IMR-90 (cell line): ENCODE results near the gene HNRNPH3. TPM values are rescaled to one million over a fixed set of nuclear protein-coding genes. Genes with fewer than 3 reads are reported as not detected.

Experiments used
- ATAC-seq: fragments of 200-7000 bp; cut with Tn5 transposase; 2 replicates; pipeline ENCODE4 v1.9.1; 2020; ENCODE audit warnings: low read depth, mild to moderate bottlenecking, moderate library complexity
- BruUV-seq: library from RNA; stranded (reverse); fragments of 400-500 nt; replicated peaks from 2 replicates; lab custom pipeline; 2021; lab: Mats Ljungman, UMichigan
- CTCF ChIA-PET: fragments of 300-600 bp; formaldehyde crosslinking; extraction: SDS; loops from one replicate; lab custom pipeline; 2021; ENCODE audit warnings: antibody characterized with exemption; lab: Yijun Ruan, JAX
- POLR2A ChIA-PET: fragments of 300-600 bp; sonication (Branson Sonifier 250); formaldehyde crosslinking; loops from one replicate; lab custom pipeline; 2022; ENCODE audit warnings: antibody characterized with exemption; ENCODE audit not compliant: unreplicated experiment; lab: Charles Lee
- DNase-seq: peaks from one replicate; pipeline ENCODE4 v3.0.0; 2013
- H2AFZ ChIP-seq: replicated peaks from 2 replicates; pipeline ENCODE3; 2013; ENCODE audit warnings: low read length, mild to moderate bottlenecking; ENCODE audit not compliant: poor library complexity
- H2AK5ac ChIP-seq: 2 replicates; pipeline ENCODE4 v1.6.1; 2013; ENCODE audit warnings: low read depth, low read length, inconsistent platforms
- H2AK9ac ChIP-seq: replicated peaks from 2 replicates; pipeline ENCODE3; 2013; ENCODE audit warnings: mild to moderate bottlenecking, low read depth, low read length, moderate library complexity; ENCODE audit not compliant: poor library complexity
- H2BK120ac ChIP-seq: 2 replicates; pipeline ENCODE4 v1.6.1; 2013; ENCODE audit warnings: low read depth, low read length, inconsistent platforms
- H2BK15ac ChIP-seq: 3 replicates; pipeline ENCODE4 v1.6.1; 2013; ENCODE audit warnings: low read depth, low read length, inconsistent platforms
- H2BK20ac ChIP-seq: 2 replicates; pipeline ENCODE4 v1.6.1; 2013; ENCODE audit warnings: low read depth, mild to moderate bottlenecking, inconsistent platforms, low read length, moderate library complexity
- H2BK5ac ChIP-seq: 2 replicates; pipeline ENCODE4 v1.6.1; 2013; ENCODE audit warnings: mild to moderate bottlenecking, low read depth, low read length, inconsistent platforms; ENCODE audit not compliant: poor library complexity, severe bottlenecking
- H3K14ac ChIP-seq: replicated peaks from 2 replicates; pipeline ENCODE4 v1.6.1; 2013; ENCODE audit warnings: low read depth, low read length, inconsistent platforms
- H3K18ac ChIP-seq: 2 replicates; pipeline ENCODE4 v1.6.1; 2013; ENCODE audit warnings: low read depth, low read length, control low read depth
- H3K23ac ChIP-seq: 2 replicates; pipeline ENCODE4 v1.6.1; 2013; ENCODE audit warnings: low read depth, low read length, inconsistent platforms
- H3K27ac ChIP-seq: 2 replicates; pipeline ENCODE4 v1.5.1; 2013; ENCODE audit warnings: mild to moderate bottlenecking, control low read depth, low read length; ENCODE audit not compliant: insufficient read depth
- H3K27me3 ChIP-seq: 2 replicates; pipeline ENCODE4 v1.6.1; 2013; ENCODE audit warnings: low read length; ENCODE audit not compliant: control insufficient read depth, insufficient read depth
- H3K36me3 ChIP-seq: 2 replicates; pipeline ENCODE4 v1.6.1; 2013; ENCODE audit warnings: low read length, mixed read lengths; ENCODE audit not compliant: control insufficient read depth, insufficient read depth
- H3K4ac ChIP-seq: 2 replicates; pipeline ENCODE4 v1.6.1; 2013; ENCODE audit warnings: low read depth, low read length, inconsistent platforms
- H3K4me1 ChIP-seq: 2 replicates; pipeline ENCODE4 v1.6.1; 2013; ENCODE audit warnings: low read length, mixed read lengths; ENCODE audit not compliant: control insufficient read depth, insufficient read depth
- H3K4me2 ChIP-seq: 2 replicates; pipeline ENCODE4 v1.6.1; 2013; ENCODE audit warnings: low read depth, mild to moderate bottlenecking, control low read depth, low read length, moderate library complexity
- H3K4me3 ChIP-seq: 2 replicates; pipeline ENCODE4 v1.5.1; 2013; ENCODE audit warnings: low read depth, mild to moderate bottlenecking, control low read depth, low read length, moderate library complexity; ENCODE audit not compliant: insufficient read depth
- H3K56ac ChIP-seq: 2 replicates; pipeline ENCODE4 v1.6.1; 2013; ENCODE audit warnings: low read length, inconsistent platforms; ENCODE audit not compliant: insufficient read depth; ENCODE audit errors: extremely low read depth
- H3K79me1 ChIP-seq, 2 experiments: 2 replicates each; pipeline ENCODE4 v1.6.1; 2013; ENCODE audit warnings: low read length in 2 of 2, inconsistent platforms in 1 of 2, low read depth in 1 of 2
- H3K9ac ChIP-seq: 2 replicates; pipeline ENCODE4 v1.6.1; 2013; ENCODE audit warnings: low read depth, low read length, control low read depth
- H3K9me1 ChIP-seq: 2 replicates; pipeline ENCODE4 v1.6.1; 2013; ENCODE audit warnings: low read length, inconsistent platforms; ENCODE audit not compliant: insufficient read depth
- H3K9me3 ChIP-seq: 2 replicates; pipeline ENCODE4 v1.6.1; 2013; ENCODE audit warnings: low read length; ENCODE audit not compliant: control insufficient read depth, insufficient read depth
- H4K20me1 ChIP-seq: 2 replicates; pipeline ENCODE4 v1.6.1; 2013; ENCODE audit warnings: low read length, inconsistent platforms; ENCODE audit not compliant: insufficient read depth
- H4K5ac ChIP-seq: 2 replicates; pipeline ENCODE4 v1.6.1; 2013; ENCODE audit warnings: mild to moderate bottlenecking, low read depth, low read length, control low read depth
- H4K8ac ChIP-seq, 2 experiments: 2 replicates each; pipeline ENCODE4 v1.6.1; 2013; ENCODE audit warnings: low read depth in 2 of 2, low read length in 2 of 2, control low read depth in 1 of 2, inconsistent platforms in 1 of 2
- H4K91ac ChIP-seq: 2 replicates; pipeline ENCODE4 v1.6.1; 2013; ENCODE audit warnings: low read depth, low read length, inconsistent platforms; ENCODE audit not compliant: insufficient read depth
- RFX5 ChIP-seq: IDR thresholded peaks from 2 replicates; pipeline ENCODE4 v1.8.0; 2012; ENCODE audit warnings: low read depth, mild to moderate bottlenecking, low read length, moderate library complexity
- WGBS, 2 experiments: methylation state at CpG; one replicate each; pipeline versions ENCODE4 v1.1.5 to v1.1.7; 2013; ENCODE audit warnings: missing lambda C conversion rate in 2 of 2; ENCODE audit not compliant: insufficient read length in 1 of 2; ENCODE audit errors: extremely low coverage in 2 of 2; 5-methylcytosine and 5-hydroxymethylcytosine counted together
- dilution Hi-C: fragments of 300-500 bp; cut with HindIII; formaldehyde crosslinking; loops from one replicate; pipeline ENCODE4 v1.14.3; 2018; ENCODE audit warnings: low sequenced_read_pairs; ENCODE audit not compliant: unreplicated experiment
- in situ Hi-C: fragments of 300-500 bp; cut with MboI; formaldehyde crosslinking; loops from 3 replicates; pipeline ENCODE4 v1.14.3; 2019; ENCODE audit warnings: low sequenced_read_pairs, inconsistent platforms, mixed read lengths
- intact Hi-C: fragments of 100-400 bp; cut with micrococcal nuclease; formaldehyde crosslinking; loops from 2 replicates; pipeline ENCODE4 v1.10.0; 2022
- polyA plus RNA-seq, 3 experiments: library from polyadenylated mRNA; depleted of rRNA; stranded (reverse); fragments of >200 nt; gene quantifications; 2 replicates each; pipeline ENCODE4 v1.2.3, GENCODE V29; 2012; ENCODE audit warnings: low replicate concordance in 1 of 3
- total RNA-seq: library from RNA; depleted of rRNA; stranded (reverse); fragments of >200 nt; gene quantifications from 2 replicates; pipeline ENCODE4 v1.2.3, GENCODE V29; 2012
- TF ChIP-seq, protein P1 (sequence below): fragments of 150-350 bp; IDR thresholded peaks from 2 replicates; pipeline ENCODE4 v1.6.1; 2016; ENCODE audit warnings: low read depth, mild to moderate bottlenecking, low read length, moderate library complexity, borderline replicate concordance

HNRNPH3 gene
- total and polyA plus RNA-seq, 2 of the 4 experiments (the other 2 are of a cell fraction) = 10.6 to 142 TPM

DNA sequence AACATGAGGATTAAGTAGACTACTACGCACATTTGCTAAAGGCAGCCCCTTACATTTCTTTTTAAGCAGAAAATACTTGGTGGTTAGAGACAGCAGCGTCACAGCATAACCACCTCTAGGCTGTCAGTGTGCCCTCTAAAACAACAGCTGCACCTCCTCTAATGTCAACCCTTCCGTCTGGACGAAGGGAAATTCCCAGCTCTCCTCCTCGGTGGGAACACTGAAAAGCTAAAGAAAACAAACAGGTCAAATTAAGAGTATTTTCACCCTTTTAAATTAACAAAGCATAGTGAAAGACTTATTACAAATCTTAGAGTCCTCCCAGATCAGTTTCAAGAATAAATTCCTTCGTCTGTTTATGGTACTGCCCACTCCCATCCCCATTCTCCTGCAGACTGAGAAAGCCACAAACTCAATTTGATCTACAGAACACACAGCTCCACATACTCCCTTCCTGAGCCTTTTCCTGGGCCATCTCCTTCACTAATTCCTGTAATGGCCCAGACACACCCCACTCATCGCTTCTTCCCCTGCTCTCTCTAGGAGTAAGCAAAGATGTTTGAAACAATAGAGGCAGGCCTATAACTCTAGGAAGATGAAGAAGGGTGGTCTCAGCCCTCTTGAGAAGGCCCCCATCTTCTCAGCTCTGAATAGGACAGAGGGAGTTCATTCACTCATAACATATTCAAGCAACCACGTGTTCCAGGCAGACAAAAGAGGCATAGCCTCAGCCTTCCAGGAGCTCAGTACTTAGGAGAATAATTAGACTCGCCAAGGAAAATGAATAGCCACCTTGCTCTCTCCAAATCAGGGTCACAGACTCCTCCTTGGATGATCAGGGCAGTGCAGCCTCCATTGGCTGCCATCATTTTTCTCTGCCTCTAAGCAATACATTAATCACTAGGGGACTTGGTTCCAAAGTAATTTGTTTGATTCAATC lies 47.5 kb upstream of the HNRNPH3 start:
- H2AK9ac ChIP-seq = peak overlapping the region; percentile 7
- no peak overlapping the region for H2BK5ac ChIP-seq
- H4K8ac ChIP-seq = peak overlapping the region in 1 of 2 experiments; percentile 4; a peak in 1 of 4 replicates
- no peaks in the 10 kb centered on the region for H3K36me3 ChIP-seq
- H2BK120ac ChIP-seq = peak overlapping the region; percentile 32; the same call in 1 of the 2 replicates
- H4K5ac ChIP-seq = no peak overlapping the region
- ChIA-PET POLR2A (no interaction called here), CTCF (interaction anchor here (1.0 to 1.3 kb wide), 2 partner anchors 10 to 72 kb away, joined by 3 to 4 read pairs; no protein-coding TSS in a partner anchor)
- no peaks in the 10 kb centered on the region for H3K9me1 ChIP-seq
- no peaks in the 10 kb centered on the region for H4K20me1 ChIP-seq
- no peaks in the 10 kb centered on the region for H3K9me3 ChIP-seq
- H3K4me2 ChIP-seq = peak overlapping the region; percentile 35
- ATAC-seq = peak; percentile 79
- peak; percentile 62; the same call in 1 of the 2 replicates for TF ChIP-seq RFX5
- TF ChIP-seq, protein P1, sequence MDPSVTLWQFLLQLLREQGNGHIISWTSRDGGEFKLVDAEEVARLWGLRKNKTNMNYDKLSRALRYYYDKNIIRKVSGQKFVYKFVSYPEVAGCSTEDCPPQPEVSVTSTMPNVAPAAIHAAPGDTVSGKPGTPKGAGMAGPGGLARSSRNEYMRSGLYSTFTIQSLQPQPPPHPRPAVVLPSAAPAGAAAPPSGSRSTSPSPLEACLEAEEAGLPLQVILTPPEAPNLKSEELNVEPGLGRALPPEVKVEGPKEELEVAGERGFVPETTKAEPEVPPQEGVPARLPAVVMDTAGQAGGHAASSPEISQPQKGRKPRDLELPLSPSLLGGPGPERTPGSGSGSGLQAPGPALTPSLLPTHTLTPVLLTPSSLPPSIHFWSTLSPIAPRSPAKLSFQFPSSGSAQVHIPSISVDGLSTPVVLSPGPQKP = no peak
- no peak overlapping the region for H3K14ac ChIP-seq
- H4K91ac ChIP-seq = no peak overlapping the region
- WGBS, 2 experiments = 27% methylated on average over 3 of the region's 9 CpGs; no CpG with 5 or more reads in 1 of the 2 experiments
- no peak overlapping the region for H3K4me3 ChIP-seq
- H3K56ac ChIP-seq = no peak overlapping the region
- H3K9ac ChIP-seq = no peak overlapping the region
- H3K4ac ChIP-seq = peak overlapping the region; percentile 49; the same call in 1 of the 2 replicates
- in situ Hi-C loops (loop anchor here (25.0 kb wide), 1 partner anchor 422 kb away; no protein-coding TSS in a partner anchor), intact Hi-C loops (no loop called here), dilution Hi-C loops (no loop called here)
- no peak overlapping the region for H3K23ac ChIP-seq
- H2AK5ac ChIP-seq = peak overlapping the region; percentile 3; the same call in 1 of the 2 replicates
- H3K27me3 ChIP-seq = no peaks in the 10 kb centered on the region
- H2AFZ ChIP-seq = peak overlapping the region; percentile 24
- no peak overlapping the region; the same call in 1 of the 2 replicates for H3K18ac ChIP-seq
- peaks cover 4% of the 10 kb centered on the region for H3K4me1 ChIP-seq
- H2BK15ac ChIP-seq = no peak overlapping the region
- peak; percentile 68 for DNase-seq
- no TSS peak for BruUV-seq
- peak overlapping the region; percentile 38; the same call in 1 of the 2 replicates for H2BK20ac ChIP-seq
- peak overlapping the region; percentile 18; the same call in 1 of the 2 replicates for H3K27ac ChIP-seq
- no peaks in the 10 kb centered on the region for H3K79me1 ChIP-seq
